GM19397 (cell line): ENCODE results near the gene WNT7B.

Experiments used
- ATAC-seq: cut with Tn5 transposase; IDR thresholded peaks from one replicate; pipeline ENCODE4 v1.9.1; 2021; ENCODE audit warnings: mild to moderate bottlenecking, moderate library complexity; ENCODE audit not compliant: unreplicated experiment

WNT7B gene

DNA sequence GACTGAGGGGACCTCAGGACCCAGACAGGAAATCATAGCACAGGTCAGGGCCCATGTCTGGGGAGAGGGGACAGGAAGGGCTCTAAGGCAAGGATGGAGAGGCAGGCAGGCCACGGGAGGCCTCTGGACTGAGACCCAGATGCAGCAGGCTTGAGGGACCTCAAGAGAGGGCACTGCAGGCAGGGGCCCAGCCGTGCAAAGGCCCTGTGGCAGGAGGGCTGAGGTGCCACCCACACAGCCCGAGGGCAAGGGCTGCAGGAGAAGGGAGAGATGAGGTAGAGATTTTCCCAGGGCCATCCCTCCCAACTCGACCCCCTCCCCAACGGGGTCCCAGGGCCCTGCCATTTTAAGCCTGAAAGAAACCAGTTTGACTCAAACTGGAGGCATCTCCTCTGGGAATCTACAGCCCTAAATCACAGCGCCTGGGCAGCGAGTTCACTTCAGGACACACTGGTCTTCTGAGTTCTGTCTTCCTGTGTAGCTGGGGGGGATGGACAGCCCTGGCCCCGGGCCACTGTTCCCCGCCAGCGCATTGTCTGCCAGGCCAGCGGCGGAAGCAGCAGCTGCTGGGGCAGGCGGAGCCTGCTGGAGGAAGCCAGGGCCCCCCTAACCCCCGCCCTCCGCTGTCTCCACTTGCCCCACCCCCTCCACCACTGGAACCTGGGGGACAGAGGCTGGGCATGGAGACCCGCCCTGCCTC is 20.3 kb upstream of the WNT7B start:
- ATAC-seq = no peak

DNA sequence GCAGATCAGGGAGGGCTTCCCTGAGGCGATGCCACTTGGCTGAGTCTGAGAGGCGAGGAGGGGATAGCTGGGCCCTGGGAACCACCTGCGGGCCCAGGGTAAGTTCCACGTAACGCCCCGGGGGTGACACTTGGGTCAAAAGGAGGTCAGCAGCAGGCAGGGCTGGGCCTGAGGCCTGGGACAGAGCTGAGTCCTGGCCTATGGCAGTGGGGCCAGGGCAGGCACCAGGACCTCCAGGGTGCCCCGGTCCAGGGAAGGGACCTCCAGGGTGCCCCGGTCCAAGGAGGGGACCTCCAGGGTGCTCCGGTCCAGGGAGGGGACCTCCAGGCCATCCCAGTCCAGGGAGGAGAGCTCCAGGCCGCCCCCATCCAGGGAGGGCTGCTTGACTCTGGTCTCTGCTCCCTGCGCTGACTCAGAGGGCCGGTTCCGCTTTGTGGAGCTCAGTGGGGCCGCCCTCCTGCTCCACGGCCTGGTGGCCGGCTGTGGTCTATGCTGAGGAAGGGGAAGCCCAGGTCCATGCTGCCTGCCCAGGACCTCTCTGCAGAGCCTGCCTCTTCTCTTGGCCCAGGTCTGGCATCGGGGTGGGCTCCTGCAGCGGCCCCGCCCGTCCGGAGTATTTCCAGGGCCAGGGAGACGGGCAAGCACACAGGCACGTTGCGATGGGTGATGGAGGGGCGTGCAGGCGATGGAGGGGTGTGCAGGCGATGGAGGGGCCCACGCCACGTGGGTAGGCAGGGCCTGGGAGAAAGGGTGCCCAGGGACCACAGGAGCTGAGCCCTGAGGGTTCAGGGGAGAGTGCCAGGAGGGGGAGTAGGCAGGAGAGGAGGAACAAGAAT is 19.5 kb upstream of the WNT7B start:
- ATAC-seq = no peak

- ATAC-seq = no peak
These were observed 18.6 kb upstream of the WNT7B start for GRCh38 chr22:45995405-45996101.

DNA sequence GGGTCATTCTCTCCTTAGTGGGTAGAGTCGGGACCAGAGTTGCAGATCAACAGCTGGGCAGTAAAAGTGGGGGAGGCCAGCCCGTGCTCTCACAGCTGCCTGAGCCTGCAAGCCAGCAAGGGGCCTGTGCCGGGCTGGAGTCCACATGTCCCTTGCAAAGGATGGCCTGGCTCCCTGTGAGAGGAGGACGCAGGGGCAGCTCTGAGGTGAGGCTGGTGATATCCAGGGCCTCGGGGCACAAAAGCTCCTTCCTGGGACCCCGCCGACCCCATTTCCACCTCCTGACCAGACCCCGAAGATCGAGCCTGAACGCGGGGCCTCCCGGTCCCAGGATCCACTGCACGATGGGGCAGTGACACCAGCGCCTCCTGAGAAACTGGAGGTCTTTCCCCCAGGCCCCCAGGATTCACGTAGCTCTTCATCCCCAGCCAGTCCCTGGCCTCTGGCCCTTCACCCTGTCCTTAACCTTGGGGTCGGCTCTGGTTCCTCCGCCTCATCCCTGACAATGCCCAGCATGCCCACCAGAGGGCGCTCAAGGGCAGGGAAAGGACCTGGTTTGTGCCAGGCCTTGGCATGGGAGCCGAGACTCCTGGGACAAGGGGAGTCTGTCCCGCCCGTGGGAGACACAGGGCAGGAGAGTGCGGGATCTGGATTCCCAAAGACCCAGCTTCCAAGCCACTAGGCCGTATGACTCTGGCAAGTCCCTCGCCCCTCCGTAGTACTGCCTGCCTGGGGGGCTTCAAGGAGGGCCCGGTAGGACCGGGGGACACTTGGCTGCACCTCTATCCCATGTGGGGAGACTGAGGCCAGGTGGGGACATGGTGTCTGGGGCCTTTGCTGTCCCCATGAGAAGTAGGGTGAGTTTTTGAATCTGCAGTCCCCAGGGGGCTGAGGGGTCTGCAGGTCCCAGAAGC is 17.8 kb upstream of the WNT7B start:
- no peak for ATAC-seq

DNA sequence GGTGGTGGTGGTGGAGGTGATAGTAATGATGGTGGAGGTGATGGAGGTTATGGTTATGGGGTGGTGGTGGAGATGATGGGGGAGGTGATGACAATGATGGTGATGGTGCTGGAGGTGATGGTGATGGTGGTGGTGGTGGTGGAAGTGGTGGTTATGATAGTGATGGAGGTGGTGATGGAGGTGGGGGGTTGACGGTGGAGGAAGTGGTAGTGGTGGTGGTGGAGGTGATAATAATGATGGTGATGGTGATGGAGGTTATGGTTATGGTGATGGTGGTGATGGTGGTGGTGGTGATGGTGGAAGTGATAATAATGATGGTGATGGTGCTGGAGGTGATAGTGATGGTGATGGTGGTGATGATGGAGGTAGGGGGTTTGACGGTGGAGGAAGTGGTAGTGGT is 16.9 kb upstream of the WNT7B start:
- no peak for ATAC-seq

GRCh38 chr22:45993143-45993692 is 16.3 kb upstream of the WNT7B start:
- ATAC-seq = no peak

DNA sequence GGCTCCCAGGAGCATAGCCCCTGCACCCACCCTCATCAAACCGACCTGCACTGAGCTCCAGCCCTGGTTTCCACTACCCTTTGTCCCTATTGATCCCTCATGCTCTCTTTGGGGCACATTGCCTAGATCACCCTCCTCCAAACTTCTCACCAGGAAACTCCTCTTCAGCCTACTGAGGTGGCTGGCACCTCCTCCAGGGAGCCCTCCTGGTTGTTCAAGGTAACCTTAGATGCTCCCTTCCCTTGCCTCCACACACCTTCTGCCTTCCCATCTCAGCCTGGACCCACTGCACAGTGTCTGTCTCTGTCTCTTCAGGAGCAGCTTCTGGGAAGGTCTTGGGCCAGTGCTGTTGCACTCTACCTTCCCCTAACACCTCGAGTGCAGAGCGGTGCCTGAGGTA is 15.8 kb upstream of the WNT7B start:
- ATAC-seq = no peak

DNA sequence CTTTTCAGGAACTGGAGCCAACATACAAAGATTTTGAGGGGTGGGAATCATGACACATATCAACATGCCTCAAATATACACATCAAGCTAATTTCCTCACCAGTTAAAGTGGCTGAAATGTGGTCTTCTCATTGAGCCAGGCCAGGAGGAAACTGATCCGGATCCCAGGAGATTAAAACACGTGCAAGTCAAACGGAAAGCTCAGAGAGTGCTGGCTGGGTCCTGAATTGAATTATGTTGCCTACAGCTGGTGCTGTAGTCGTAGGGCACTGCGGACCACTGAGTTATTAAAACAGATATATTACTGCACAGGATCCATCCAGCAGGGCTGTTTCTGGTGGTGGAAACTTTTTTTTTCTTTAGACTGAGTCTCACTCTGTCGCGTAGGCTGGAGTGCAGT is 14.1 kb upstream of the WNT7B start:
- no peak for ATAC-seq

- ATAC-seq = no peak
These were observed 10.3 kb upstream of the WNT7B start for GRCh38 chr22:45987136-45987861.

DNA sequence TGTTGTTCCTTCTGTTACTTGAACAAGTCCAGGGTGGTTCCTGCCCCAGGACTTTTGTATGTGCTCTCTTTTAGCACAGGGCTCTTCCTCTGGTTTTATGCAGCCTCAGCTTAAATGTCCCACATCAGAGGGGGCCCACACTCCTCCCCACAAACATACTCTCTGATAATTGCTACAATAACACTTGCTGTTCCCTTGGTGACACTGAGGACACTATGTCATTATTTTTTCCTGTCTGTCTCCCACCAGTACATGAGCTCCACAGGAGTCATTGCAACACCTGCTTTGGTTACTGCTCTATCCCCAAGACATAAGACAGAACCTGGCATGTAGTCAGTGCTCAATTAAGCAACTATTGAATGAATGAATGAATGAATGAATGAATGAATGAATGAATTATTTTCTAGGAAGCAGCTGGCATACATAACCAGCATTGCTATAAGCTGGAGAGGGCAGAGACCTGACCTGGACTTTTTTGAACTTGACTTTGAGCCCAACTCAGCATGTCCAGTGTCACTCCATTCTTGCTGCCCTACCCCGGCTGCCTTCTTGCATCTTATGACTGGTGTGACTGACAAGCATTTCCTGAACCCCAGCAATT is 7.5 kb upstream of the WNT7B start:
- no peak for ATAC-seq

DNA sequence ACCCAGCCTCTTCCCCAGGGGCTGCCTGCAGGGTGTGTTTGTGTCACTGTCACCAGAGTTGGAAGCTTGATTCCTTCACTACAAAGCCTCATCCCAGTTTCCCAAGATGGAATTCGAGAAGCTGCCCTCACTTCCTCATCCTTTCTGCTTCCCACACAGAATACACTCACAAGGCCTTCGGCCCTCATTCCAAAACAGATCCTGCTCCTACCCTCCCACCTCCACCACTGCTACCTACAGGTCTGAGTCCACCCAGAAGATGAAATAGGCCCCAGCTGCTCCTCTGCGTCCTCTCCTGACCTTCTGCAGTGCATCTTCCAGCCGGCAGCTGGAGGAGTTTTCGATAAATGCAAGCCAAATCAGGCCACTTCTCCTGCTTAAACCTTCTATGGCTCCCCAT is 6.8 kb upstream of the WNT7B start:
- ATAC-seq = no peak

DNA sequence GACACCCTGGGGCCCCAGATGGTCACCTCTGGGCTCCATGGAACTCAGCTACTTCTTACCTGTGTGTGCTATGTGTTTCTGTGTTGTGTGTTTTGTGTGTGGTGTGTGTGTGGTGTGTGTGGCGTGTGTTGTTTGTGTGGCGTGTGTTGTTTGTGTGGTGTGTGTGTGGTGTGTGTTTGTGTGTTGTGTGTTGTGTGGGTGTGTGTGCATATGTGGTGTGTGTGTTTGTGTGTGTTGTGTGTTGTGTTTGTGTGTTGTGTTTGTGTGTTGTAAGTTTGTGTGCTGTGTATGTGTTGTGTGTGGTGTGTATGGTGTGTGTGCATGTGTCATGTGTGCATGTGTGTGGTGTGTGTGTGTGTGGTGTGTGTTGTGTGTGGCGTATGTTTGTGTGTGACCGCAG is 3.8 kb upstream of the WNT7B start:
- no peak for ATAC-seq

- ATAC-seq = no peak
These were observed 3.3 kb upstream of the WNT7B start for GRCh38 chr22:45980268-45980570.

- no peak for ATAC-seq
These were observed 1.3 kb upstream of the WNT7B start for GRCh38 chr22:45978275-45978713.

GRCh38 chr22:45977551-45978274 is 751 bp upstream of the WNT7B start:
- no peak for ATAC-seq

DNA sequence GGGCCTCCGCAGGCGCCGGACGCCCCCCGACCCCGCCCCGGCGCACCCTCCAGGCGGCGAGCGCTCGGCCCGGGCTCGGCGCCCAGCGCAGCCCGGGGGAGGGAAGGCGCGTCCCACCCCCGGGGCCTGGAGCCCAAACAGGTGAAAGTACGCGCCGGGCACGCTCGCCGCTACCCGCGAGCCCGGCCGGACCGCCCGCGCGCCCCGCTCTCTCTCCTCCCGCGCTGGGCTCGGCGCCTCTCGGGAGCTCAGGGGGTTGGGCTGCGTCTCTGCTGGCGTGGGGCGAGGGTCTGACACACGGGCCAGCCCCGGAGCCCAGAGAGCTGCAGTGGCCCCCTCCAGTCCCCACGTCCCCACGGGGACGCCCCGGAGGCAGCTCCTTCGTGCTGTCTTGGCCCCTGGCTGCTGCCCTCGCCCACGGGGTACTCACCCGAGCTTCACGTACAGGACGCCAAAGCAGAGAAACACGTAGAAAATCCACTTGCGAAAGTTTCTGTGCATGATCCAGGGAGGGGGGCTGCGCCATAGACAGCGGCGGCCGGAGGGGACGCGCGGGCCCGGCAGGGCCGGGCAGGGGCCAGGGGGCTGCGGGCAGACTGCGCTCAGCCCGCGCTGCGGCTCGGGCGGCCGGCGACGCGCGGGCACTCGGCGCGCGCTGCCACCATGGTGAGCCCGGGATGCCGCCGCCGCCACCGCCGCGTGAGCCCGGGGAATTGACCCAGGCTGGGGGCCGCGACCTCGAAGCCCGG is 534 bp downstream of the WNT7B start:
- no peak for ATAC-seq

GRCh38 chr22:45975164-45976161 is 1.5 kb downstream of the WNT7B start:
- ATAC-seq = no peak
